HG03196 (cell line): ENCODE data around the gene LIX1L.

Experiments used
- ATAC-seq: cut with Tn5 transposase; IDR thresholded peaks from one replicate; pipeline ENCODE4 v1.9.1; 2021; ENCODE audit not compliant: unreplicated experiment

Gene LIX1L

DNA sequence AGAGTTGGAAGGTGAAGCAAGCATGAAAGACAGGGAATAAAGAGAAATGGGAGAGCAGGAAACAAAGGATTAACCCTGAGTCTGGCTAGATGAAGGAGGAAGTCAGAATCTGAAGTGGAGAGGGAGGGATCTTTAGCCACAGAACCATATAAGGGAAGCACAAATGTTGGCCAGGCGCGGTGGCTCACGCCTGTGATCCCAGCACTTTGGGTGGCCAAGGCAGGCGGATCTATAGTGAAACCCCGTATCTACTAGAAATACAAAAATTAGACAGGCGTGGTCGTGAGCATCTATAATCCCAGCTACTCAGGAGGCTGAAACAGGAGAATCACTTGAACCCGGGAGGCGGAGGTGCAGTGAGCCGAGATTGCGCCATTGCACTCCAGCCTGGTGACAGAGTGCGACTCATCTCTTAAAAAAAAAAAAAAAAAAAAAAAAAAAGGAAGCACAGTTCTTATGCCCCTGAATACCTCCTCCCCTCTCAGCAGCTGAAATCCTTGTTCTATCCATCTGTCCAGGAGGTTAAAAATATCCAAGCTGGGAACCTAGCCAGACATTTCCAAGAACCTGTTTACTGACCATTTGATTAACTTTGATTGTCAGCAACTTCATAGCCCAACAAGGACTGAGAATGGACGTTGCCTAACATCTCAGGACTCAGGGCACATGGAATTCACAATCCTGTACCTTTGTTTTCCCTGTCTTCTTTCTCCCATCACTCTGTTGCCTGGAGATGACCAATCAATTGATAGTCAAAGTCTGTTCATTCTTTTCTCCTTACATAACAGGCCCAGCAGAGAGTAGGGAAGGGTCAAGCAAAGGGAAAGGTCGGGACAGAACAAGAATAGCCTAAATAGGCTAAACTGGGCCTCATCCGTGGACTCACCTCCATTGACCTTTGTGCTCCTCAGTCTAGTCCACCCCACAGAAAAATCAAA is 28.0 kb upstream of the LIX1L start:
- no peak for ATAC-seq

DNA sequence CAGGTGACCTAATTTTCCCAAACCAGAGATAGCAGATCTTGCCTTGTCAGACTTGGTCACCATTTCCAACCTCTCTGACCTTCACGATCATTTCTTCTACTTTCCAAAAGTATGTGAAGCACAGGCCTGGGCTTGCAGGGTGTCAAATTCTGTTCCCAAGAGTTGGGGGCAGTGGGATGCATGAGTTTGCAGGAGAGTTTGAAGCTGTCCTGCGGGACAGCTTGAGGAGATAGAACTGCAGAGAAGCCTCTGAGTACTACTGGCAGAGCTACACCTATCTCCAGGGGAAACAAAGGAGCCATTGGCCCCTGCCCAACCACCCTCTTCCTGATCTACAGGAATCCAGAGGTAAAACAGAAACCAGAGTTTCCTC is 27.3 kb upstream of the LIX1L start:
- no peak for ATAC-seq

DNA sequence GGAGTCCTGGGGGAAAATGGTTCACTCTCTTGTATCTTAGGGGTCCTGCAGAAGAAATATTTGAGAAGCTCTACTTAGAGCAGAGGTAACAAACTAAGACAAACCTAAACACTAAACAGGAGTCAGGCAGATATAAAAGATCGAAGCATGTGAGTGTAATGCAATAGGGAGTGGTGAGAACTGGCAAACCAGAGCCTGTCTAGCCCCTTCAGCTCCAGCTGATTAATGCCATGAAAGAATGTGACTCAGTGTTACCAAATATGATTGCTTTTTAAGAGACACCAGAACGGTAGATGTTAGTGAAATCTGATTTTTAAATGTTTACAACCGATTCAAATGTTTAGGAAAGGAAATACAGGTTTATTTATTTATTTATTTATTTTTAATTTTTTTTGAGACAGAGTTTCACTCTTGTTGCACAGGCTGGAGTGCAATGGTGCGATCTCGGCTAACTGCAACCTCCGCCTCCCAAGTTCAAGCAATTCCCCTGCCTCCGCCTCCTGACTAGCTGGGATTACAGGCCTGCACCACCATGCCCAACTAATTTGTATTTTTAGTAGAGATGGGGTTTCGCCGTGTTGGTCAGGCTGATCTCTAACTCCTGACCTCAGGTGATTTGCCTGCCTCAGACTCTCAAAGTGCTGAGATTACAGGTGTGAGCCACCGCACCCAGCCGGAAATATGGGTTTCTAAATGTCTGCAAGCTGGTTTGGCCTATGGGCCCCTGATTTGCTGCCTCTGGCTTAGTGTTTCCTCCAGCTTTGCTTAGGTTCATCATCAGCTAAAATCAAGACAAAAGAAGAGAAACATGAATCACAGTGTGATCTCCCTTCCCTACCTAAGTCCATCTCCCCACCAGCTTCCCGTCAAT is 26.4 kb upstream of the LIX1L start:
- no peak for ATAC-seq

GRCh38 chr1:145983206-145983675 is 25.4 kb upstream of the LIX1L start:
- ATAC-seq = no peak

GRCh38 chr1:145982010-145982723 is 24.4 kb upstream of the LIX1L start:
- ATAC-seq = no peak

DNA sequence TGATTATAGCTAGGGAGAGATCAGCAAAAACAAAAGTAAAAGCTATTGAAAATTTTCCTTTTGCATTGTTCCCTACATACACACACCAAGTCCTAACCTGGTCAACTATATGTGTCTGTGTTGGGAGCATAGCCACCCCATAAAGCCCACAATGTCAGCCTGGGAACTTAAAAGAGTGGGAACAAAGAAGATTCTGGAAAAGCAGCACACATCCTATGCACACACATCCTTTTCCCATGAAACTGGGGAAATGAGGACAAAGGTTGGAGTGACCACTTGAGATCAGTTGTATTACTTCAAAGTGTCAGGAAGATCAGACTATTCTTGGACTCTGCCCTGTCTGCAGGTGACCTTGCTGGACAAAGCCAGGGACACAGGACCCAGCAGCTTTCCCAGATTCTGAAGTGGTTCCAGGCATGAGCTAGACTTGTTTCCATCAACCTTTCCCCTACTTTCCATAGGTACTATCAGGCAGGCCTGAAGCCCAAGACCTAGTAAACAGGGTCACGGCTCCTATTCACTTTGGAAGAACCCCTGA is 22.7 kb upstream of the LIX1L start:
- ATAC-seq = no peak

DNA sequence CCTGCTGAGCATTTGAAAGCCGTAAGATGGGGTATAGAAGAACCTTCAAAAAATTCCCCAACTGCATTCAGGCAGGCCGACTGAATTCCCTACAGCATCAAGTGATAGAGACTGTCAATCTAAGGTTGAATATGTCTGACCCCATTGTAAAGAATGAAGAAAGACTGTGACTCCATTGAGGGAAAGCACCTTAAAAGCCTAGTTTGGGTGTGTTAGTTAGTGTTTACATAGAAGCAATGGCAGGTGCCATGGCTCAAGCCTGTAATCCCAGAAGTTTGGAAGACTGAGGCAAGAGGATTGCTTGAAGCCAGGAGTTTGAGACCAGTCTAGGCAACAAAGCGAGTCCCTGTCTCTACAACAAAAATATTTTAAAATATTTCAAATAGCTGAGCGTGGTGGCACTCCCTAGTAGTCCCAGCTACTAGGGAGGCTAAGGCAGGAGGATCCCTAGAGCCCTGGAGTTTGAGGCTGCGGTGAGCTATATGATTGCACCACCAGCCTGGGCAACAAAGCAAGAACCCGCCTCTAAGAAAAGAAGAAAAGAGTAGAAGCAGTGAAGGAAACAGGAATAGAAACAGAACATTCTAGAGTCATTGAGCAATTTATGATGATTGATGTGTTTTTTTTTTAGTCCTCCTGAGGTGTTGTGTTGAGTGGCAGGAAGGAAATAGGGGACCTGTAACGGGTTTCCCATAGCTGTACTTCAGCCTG is 22.1 kb upstream of the LIX1L start:
- ATAC-seq = peak; percentile 14

GRCh38 chr1:145978854-145979745 is 21.3 kb upstream of the LIX1L start:
- ATAC-seq = peak; percentile 86

- ATAC-seq = no peak
Observed at GRCh38 chr1:145978471-145978853, 20.6 kb upstream of the LIX1L start.

GRCh38 chr1:145977486-145978470 is 20.0 kb upstream of the LIX1L start:
- ATAC-seq = peak; percentile 28

- ATAC-seq = no peak
Observed at GRCh38 chr1:145977016-145977415, 19.2 kb upstream of the LIX1L start.

- no peak for ATAC-seq
Observed at GRCh38 chr1:145975216-145975615, 17.4 kb upstream of the LIX1L start.

DNA sequence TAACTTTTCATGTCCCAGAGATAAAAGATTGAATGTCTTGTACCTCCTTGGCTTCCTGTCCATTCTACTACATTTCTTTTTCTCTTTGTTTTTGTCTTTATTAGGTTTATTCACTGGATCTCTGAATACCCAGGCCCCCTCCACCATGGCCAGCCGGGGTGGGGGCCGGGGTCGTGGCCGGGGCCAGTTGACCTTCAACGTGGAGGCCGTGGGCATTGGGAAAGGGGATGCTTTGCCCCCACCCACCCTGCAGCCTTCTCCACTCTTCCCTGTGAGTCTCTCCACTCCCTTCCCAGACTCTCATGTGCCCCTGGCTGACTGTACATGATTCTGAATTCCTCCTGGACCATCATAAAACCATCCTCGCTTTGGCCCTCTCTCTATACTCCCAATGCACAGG is 16.9 kb upstream of the LIX1L start:
- no peak for ATAC-seq

DNA sequence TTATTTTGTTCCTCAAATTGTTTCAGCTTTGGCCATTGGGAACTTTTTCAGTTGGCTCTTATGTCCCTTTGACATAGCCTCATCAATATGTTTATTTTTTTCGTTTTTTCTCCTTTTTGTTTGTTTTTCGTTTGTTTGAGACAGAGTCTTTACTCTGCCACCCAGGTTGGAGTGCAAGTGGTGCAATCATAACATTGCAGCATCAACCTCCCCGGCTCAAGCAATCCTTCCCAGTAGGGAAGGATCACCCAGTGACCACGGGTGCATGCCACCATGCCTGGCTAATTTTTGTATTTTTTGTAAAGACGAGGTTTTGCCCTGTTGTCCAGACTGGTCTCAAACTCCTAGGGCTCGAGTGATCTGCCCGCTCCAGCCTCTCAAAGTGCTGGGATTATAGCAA is 14.8 kb upstream of the LIX1L start:
- no peak for ATAC-seq

GRCh38 chr1:145967288-145967687 is 9.5 kb upstream of the LIX1L start:
- ATAC-seq = no peak

GRCh38 chr1:145965119-145965744 is 7.4 kb upstream of the LIX1L start:
- ATAC-seq = no peak

GRCh38 chr1:145964328-145965118 is 6.7 kb upstream of the LIX1L start, which contains the start of the genes ANKRD34A and POLR3GL:
ANKRD34A (minus strand) TSS chr1:145964575; CDS start chr1:145961759, 2,816 bp downstream.
POLR3GL (plus strand) TSS chr1:145964690; CDS start chr1:145974866, 10,176 bp downstream.
- peak; percentile 89 for ATAC-seq
